Endothelial cell (in vitro differentiated cells): Measurements from ENCODE around the gene PDE11A. TPM values are rescaled to one million over a fixed set of nuclear protein-coding genes. Genes with fewer than 3 reads are reported as not detected.
A peak's percentile ranks its signal among the peaks of the same experiment; 100 is the strongest.

ENCODE experiments used
- DNase-seq: peaks from one replicate; pipeline ENCODE4 v3.0.0; 2021; ENCODE audit warnings: low spot score
- H3K27ac Mint-ChIP-seq: one replicate; pipeline ENCODE4 v1.8.0; 2021; ENCODE audit warnings: mixed read lengths, inconsistent platforms; ENCODE audit not compliant: unreplicated experiment
- H3K27me3 Mint-ChIP-seq: one replicate; pipeline ENCODE4 v1.8.0; 2021; ENCODE audit warnings: mild to moderate bottlenecking, moderate library complexity, mixed read lengths, inconsistent platforms; ENCODE audit not compliant: unreplicated experiment
- H3K36me3 Mint-ChIP-seq: one replicate; pipeline ENCODE4 v1.8.0; 2021; ENCODE audit warnings: mild to moderate bottlenecking, low read depth, mixed read lengths, inconsistent platforms; ENCODE audit not compliant: unreplicated experiment
- H3K4me1 Mint-ChIP-seq: one replicate; pipeline ENCODE4 v1.8.0; 2021; ENCODE audit warnings: mild to moderate bottlenecking, mixed read lengths, inconsistent platforms; ENCODE audit not compliant: unreplicated experiment
- H3K4me3 Mint-ChIP-seq: one replicate; pipeline ENCODE4 v1.8.0; 2021; ENCODE audit warnings: mild to moderate bottlenecking, mixed read lengths, inconsistent platforms; ENCODE audit not compliant: unreplicated experiment
- H3K9me3 Mint-ChIP-seq: one replicate; pipeline ENCODE4 v1.8.0; 2021; ENCODE audit warnings: mixed read lengths, inconsistent platforms; ENCODE audit not compliant: unreplicated experiment
- CTCF ChIP-seq: fragments of 200-600 bp; sonication (generic); IDR thresholded peaks from one replicate; pipeline ENCODE4 v1.5.0; 2021; ENCODE audit warnings: antibody characterized with exemption; ENCODE audit not compliant: unreplicated experiment
- total RNA-seq: library from RNA; stranded (reverse); fragmentation: NEBNext Ultra II Directional; extraction: Animal tissue kit (Norgen Biotek cat#: 25700); gene quantifications from one replicate; pipeline ENCODE4 v1.2.1, GENCODE V29; 2021; ENCODE audit not compliant: unreplicated experiment

The PDE11A gene
- total RNA-seq, 1 donor from 2014 or later = 1.7 TPM

- no peak overlapping the region for H3K4me3 Mint-ChIP-seq
- H3K36me3 Mint-ChIP-seq = no peaks in the 10 kb centered on the region
- no peaks in the 10 kb centered on the region for H3K9me3 Mint-ChIP-seq
- DNase-seq = no peak
- no peak for TF ChIP-seq CTCF
- no peaks in the 10 kb centered on the region for H3K27me3 Mint-ChIP-seq
- peaks cover 33% of the 10 kb centered on the region for H3K4me1 Mint-ChIP-seq
- H3K27ac Mint-ChIP-seq = no peak overlapping the region
Measured at GRCh38 chr2:177721087-177721486, 351.5 kb downstream of the PDE11A start.

- Mint-ChIP-seq H3K36me3 (no peaks in the 10 kb centered on the region), H3K27me3 (peaks cover 3% of the 10 kb centered on the region), H3K27ac (no peak overlapping the region), H3K9me3 (no peaks in the 10 kb centered on the region), H3K4me1 (peaks cover 38% of the 10 kb centered on the region), H3K4me3 (no peak overlapping the region)
- TF ChIP-seq CTCF = peak; percentile 30
- no peak for DNase-seq
Measured at GRCh38 chr2:177717831-177718618, 354.6 kb downstream of the PDE11A start.

GRCh38 chr2:177716484-177716883 is 356.1 kb downstream of the PDE11A start:
- peaks cover 3% of the 10 kb centered on the region for H3K27me3 Mint-ChIP-seq
- H3K4me1 Mint-ChIP-seq = peaks cover 41% of the 10 kb centered on the region
- H3K9me3 Mint-ChIP-seq = no peaks in the 10 kb centered on the region
- H3K36me3 Mint-ChIP-seq = no peaks in the 10 kb centered on the region
- no peak for TF ChIP-seq CTCF
- H3K4me3 Mint-ChIP-seq = no peak overlapping the region
- no peak overlapping the region for H3K27ac Mint-ChIP-seq
- DNase-seq = no peak

GRCh38 chr2:177715771-177716170 is 356.8 kb downstream of the PDE11A start:
- H3K36me3 Mint-ChIP-seq = no peaks in the 10 kb centered on the region
- no peak for TF ChIP-seq CTCF
- peaks cover 41% of the 10 kb centered on the region for H3K4me1 Mint-ChIP-seq
- H3K27me3 Mint-ChIP-seq = peaks cover 3% of the 10 kb centered on the region
- no peak for DNase-seq
- no peaks in the 10 kb centered on the region for H3K9me3 Mint-ChIP-seq
- H3K27ac Mint-ChIP-seq = no peak overlapping the region
- H3K4me3 Mint-ChIP-seq = no peak overlapping the region

GRCh38 chr2:177714704-177715103 is 357.9 kb downstream of the PDE11A start:
- Mint-ChIP-seq H3K36me3 (no peaks in the 10 kb centered on the region), H3K27me3 (peaks cover 3% of the 10 kb centered on the region), H3K4me1 (peaks cover 41% of the 10 kb centered on the region), H3K4me3 (peak overlapping the region; percentile 59), H3K9me3 (no peaks in the 10 kb centered on the region), H3K27ac (peak overlapping the region; percentile 57)
- DNase-seq = no peak
- no peak for TF ChIP-seq CTCF
